ENCODE results near the gene INF2.

The INF2 gene

GRCh38 chr14:104732355-104732804 lies 43.0 kb downstream of the INF2 start:
- no peak for DNase-seq (ENCODE audit: low read depth)
- TF ChIP-seq, protein P1, sequence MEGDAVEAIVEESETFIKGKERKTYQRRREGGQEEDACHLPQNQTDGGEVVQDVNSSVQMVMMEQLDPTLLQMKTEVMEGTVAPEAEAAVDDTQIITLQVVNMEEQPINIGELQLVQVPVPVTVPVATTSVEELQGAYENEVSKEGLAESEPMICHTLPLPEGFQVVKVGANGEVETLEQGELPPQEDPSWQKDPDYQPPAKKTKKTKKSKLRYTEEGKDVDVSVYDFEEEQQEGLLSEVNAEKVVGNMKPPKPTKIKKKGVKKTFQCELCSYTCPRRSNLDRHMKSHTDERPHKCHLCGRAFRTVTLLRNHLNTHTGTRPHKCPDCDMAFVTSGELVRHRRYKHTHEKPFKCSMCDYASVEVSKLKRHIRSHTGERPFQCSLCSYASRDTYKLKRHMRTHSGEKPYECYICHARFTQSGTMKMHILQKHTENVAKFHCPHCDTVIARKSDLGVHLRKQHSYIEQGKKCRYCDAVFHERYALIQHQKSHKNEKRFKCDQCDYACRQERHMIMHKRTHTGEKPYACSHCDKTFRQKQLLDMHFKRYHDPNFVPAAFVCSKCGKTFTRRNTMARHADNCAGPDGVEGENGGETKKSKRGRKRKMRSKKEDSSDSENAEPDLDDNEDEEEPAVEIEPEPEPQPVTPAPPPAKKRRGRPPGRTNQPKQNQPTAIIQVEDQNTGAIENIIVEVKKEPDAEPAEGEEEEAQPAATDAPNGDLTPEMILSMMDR (IDR thresholded peaks at IDR 0.05; ENCODE audit: control insufficient read depth, insufficient read depth, low read depth, low read length, missing control alignments): no peak
- H3K4me3 ChIP-seq (ENCODE audit: control insufficient read depth, low read depth, low read length): no peak overlapping the region

DNA sequence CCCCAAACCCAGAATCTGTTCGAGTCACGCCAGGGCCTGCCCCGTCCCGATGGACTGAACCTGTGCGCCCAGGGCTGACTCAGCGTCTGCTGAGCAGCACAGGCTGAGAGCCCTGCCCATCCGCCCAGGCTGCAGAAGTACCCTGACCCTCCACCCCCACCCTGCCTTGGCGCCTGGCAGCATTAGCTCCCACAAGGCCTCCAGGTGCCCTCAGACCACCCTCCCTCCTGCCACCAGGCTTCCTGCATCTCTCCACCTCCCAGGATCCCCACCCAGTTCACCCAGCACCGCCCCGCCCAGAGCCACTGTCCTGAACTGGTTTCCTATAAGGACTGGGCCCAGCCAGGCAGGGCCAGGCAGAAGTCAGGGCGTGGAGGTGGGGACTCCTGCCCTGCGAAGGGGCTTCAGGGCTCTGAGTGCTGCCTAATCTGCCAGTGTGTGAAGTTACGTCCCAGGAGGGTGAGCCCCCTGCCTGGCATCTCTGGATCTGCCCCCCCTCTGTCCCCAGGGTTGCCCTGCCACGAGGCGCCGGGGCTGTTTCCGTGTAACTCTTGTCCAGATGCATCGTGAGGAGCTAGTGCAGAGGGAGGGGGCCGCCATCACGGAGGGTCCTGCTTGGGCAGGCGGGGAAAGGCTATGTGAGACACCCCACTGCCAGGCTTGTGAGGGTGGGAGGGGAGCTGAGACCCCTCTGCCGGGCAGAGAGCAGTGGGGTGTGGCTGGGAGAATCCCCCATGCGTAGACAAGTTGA lies 43.7 kb downstream of the INF2 start:
- no peak overlapping the region for H3K4me3 ChIP-seq (ENCODE audit: control insufficient read depth, low read depth, low read length)
- DNase-seq (ENCODE audit: low read depth): no peak

DNA sequence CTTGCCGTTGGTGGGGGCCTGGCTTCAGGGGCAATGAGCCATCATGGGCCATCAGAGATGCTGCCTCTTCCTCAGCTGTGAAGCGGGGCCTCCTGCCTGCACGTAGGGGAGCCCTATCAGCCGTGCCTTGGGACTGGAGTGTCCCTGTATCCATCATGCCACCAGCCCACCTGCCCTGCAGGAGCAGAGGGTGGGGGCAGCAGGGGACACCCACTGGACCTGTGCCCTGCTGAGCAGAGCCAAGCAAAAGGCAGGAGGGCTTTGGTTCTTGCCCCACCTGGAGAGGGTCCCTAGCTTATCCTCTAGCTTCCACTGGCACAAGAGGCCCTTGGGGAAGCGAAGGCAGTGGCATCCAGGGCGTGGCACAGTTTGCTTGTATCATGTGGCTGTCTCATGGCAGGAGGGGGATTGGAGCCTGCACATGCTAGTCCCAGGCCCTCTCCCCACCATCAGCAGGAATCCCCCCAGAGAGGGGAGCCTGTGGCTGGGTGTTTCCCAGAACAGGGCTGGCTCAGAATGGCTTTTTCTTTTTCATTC lies 44.7 kb downstream of the INF2 start:
- no peak overlapping the region for H3K4me3 ChIP-seq (ENCODE audit: control insufficient read depth, low read depth, low read length)
- DNase-seq (ENCODE audit: low read depth): no peak
- TF ChIP-seq, protein P1 (IDR thresholded peaks at IDR 0.05; ENCODE audit: control insufficient read depth, insufficient read depth, low read depth, low read length, missing control alignments): no peak

More for the DNA sequence above, 43.7 kb downstream of the INF2 start:
- TF ChIP-seq, protein P1 (IDR thresholded peaks at IDR 0.05; ENCODE audit: control insufficient read depth, insufficient read depth, low read depth, low read length, missing control alignments): no peak

- H3K4me3 ChIP-seq (ENCODE audit: control insufficient read depth, low read depth, low read length): no peak overlapping the region
- TF ChIP-seq, protein P1 (IDR thresholded peaks at IDR 0.05; ENCODE audit: control insufficient read depth, insufficient read depth, low read depth, low read length, missing control alignments): no peak
- no peak for DNase-seq (ENCODE audit: low read depth)
Measured at GRCh38 chr14:104734601-104734990, 45.2 kb downstream of the INF2 start.

- DNase-seq (ENCODE audit: low read depth): no peak
- TF ChIP-seq, protein P1 (IDR thresholded peaks at IDR 0.05; ENCODE audit: control insufficient read depth, insufficient read depth, low read depth, low read length, missing control alignments): no peak
Measured at GRCh38 chr14:104734991-104735779, 45.8 kb downstream of the INF2 start.

GRCh38 chr14:104735830-104736642 lies 46.6 kb downstream of the INF2 start:
- DNase-seq (ENCODE audit: low read depth): peak; percentile 58
- TF ChIP-seq, protein P1 (IDR thresholded peaks at IDR 0.05; ENCODE audit: control insufficient read depth, insufficient read depth, low read depth, low read length, missing control alignments): no peak
- no peak overlapping the region for H3K4me3 ChIP-seq (ENCODE audit: control insufficient read depth, low read depth, low read length)

More at GRCh38 chr14:104734991-104735779, 45.8 kb downstream of the INF2 start:
- no peak overlapping the region for H3K4me3 ChIP-seq (ENCODE audit: control insufficient read depth, low read depth, low read length)

Data from AG09309 (cell line).